ENCODE results near the gene DCDC2. TPM values are rescaled to one million over a fixed set of nuclear protein-coding genes. Genes with fewer than 3 reads are reported as not detected.

Gene DCDC2
- total and polyA plus RNA-seq, 2 experiments from 2014 or later, result 0.06 TPM; not detected in 1

DNA sequence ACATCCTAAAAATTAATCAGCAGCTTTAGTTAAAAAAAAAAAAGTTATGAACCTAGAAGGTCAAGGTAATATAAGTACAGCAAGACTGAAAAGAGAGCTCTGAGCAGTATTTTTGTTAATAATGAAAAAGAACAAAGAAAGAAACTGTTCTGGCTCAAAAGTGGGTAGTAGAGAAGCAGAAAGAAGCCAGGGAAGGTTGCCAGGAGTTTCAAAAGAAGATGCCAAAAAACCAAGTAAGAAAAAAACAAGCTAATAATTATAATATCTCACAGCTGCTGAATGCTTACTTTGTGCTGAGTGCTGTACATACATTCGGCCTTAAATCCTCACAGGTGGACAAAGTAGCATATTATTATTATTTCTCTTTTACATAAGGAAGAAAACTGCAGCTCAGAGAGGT lies 200.0 kb downstream of the DCDC2 start:
- H3K27ac ChIP-seq, result no peak overlapping the region
- TF ChIP-seq, protein P1, sequence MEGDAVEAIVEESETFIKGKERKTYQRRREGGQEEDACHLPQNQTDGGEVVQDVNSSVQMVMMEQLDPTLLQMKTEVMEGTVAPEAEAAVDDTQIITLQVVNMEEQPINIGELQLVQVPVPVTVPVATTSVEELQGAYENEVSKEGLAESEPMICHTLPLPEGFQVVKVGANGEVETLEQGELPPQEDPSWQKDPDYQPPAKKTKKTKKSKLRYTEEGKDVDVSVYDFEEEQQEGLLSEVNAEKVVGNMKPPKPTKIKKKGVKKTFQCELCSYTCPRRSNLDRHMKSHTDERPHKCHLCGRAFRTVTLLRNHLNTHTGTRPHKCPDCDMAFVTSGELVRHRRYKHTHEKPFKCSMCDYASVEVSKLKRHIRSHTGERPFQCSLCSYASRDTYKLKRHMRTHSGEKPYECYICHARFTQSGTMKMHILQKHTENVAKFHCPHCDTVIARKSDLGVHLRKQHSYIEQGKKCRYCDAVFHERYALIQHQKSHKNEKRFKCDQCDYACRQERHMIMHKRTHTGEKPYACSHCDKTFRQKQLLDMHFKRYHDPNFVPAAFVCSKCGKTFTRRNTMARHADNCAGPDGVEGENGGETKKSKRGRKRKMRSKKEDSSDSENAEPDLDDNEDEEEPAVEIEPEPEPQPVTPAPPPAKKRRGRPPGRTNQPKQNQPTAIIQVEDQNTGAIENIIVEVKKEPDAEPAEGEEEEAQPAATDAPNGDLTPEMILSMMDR (IDR thresholded peaks at IDR 0.05; ENCODE audit: low read depth, low read length), result no peak
- H3K9me3 ChIP-seq (ENCODE audit: low read depth), result no peaks in the 10 kb centered on the region
- H3K4me1 ChIP-seq (ENCODE audit: low read depth), result no peaks in the 10 kb centered on the region
- no peaks in the 10 kb centered on the region for H3K27me3 ChIP-seq
- H3K4me3 ChIP-seq, result no peak overlapping the region
- H3K36me3 ChIP-seq, result no peaks in the 10 kb centered on the region
- no peak for DNase-seq (ENCODE audit: low read depth in 1 of 2, low spot score in 1 of 2)

DNA sequence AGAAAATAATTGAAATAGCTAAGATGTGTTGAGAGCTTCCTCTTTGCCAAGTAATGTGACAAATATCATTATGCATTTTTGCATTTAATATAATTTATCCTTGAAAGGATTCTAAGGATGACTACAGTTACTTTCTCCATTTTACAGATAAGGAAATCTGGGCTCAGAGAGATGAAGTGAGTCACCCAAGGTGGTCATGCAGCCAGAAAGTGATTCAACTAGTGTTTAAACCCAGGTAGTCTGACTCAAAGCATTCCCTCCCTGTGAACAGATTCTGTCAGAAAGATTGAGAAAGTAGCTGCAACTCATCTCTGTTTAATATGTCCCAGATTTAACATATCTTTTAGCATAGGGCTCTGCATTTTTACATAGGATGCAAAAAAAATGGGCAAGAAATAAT lies 203.7 kb downstream of the DCDC2 start:
- no peaks in the 10 kb centered on the region for H3K4me1 ChIP-seq (ENCODE audit: low read depth)
- DNase-seq (ENCODE audit: low read depth in 1 of 2, low spot score in 1 of 2), result no peak
- H3K27me3 ChIP-seq, result no peaks in the 10 kb centered on the region
- no peaks in the 10 kb centered on the region for H3K9me3 ChIP-seq (ENCODE audit: low read depth)
- TF ChIP-seq, protein P1 (IDR thresholded peaks at IDR 0.05; ENCODE audit: low read depth, low read length), result no peak
- H3K27ac ChIP-seq, result no peak overlapping the region
- no peaks in the 10 kb centered on the region for H3K36me3 ChIP-seq
- no peak overlapping the region for H3K4me3 ChIP-seq

DNA sequence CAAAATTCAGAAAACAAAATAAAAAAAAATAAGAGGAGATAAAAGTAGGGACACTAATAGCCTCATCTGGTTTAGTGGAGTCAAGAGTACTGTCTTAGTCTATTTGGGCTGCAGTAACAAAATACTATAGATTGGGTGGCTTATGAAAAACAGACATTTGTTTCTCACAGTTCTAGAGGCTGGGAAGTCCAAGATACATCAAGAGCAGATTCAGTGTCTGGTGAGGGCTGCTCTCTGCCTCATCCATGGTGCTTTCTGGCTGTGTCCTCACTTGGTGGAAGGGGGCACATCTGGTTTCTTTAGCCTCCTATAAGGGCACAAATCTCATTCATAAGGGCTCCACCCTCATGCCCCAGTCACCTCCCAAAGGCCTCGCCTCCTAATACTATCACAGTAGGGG lies 205.8 kb downstream of the DCDC2 start:
- TF ChIP-seq, protein P1 (IDR thresholded peaks at IDR 0.05; ENCODE audit: low read depth, low read length), result no peak
- Histone ChIP-seq H3K36me3 (no peaks in the 10 kb centered on the region), H3K27me3 (no peaks in the 10 kb centered on the region), H3K4me1 (ENCODE audit: low read depth) (no peaks in the 10 kb centered on the region), H3K27ac (no peak overlapping the region), H3K9me3 (ENCODE audit: low read depth) (no peaks in the 10 kb centered on the region), H3K4me3 (no peak overlapping the region)
- no peak for DNase-seq (ENCODE audit: low read depth in 1 of 2, low spot score in 1 of 2)

DNA sequence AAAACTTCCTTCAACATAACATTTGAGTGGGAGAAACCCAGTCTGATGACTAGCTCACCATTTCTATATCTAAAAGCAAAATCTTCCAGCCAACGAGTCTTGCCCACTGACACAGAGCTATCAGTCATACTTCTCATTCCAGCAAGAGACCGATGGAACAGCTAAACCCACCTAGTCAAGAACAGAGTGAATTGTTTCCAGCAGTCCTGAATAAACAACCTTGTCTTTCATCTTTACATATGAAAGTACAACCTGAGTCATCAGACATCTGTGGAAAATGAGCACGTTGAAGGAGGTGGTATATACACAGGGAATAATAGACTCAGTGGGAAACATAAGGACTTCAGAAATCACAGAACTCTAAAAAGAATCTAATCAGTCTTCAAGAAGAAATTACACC lies 208.0 kb downstream of the DCDC2 start:
- no peak overlapping the region for H3K4me3 ChIP-seq

DNA sequence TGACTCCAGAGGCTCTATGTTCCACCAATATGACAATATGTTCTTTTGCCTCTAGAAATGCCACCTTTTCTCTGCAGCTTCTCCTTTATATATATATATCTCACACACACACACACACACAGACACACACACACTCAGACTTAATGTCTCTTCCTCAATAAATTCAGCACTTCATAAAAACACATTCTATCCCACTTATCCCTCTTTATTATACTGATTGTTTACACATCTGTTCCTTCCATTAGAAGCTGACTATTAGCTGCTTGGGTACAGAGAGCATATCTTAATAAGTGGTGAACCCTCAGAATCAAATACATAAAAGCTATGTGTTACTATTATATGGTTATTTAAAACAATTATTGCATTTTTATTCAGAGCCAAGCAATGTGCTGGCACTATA lies 208.6 kb downstream of the DCDC2 start:
- Histone ChIP-seq H3K4me3 (no peak overlapping the region), H3K36me3 (no peaks in the 10 kb centered on the region), H3K27ac (no peak overlapping the region), H3K9me3 (ENCODE audit: low read depth) (no peaks in the 10 kb centered on the region), H3K4me1 (ENCODE audit: low read depth) (no peaks in the 10 kb centered on the region), H3K27me3 (no peaks in the 10 kb centered on the region)
- no peak for DNase-seq (ENCODE audit: low read depth in 1 of 2, low spot score in 1 of 2)
- TF ChIP-seq, protein P1 (IDR thresholded peaks at IDR 0.05; ENCODE audit: low read depth, low read length), result no peak

More for the DNA sequence above, 208.0 kb downstream of the DCDC2 start:
- Histone ChIP-seq H3K36me3 (no peaks in the 10 kb centered on the region), H3K27me3 (no peaks in the 10 kb centered on the region), H3K9me3 (ENCODE audit: low read depth) (no peaks in the 10 kb centered on the region), H3K27ac (no peak overlapping the region), H3K4me1 (ENCODE audit: low read depth) (no peaks in the 10 kb centered on the region)
- no peak for DNase-seq (ENCODE audit: low read depth in 1 of 2, low spot score in 1 of 2)
- TF ChIP-seq, protein P1 (IDR thresholded peaks at IDR 0.05; ENCODE audit: low read depth, low read length), result no peak

DNA sequence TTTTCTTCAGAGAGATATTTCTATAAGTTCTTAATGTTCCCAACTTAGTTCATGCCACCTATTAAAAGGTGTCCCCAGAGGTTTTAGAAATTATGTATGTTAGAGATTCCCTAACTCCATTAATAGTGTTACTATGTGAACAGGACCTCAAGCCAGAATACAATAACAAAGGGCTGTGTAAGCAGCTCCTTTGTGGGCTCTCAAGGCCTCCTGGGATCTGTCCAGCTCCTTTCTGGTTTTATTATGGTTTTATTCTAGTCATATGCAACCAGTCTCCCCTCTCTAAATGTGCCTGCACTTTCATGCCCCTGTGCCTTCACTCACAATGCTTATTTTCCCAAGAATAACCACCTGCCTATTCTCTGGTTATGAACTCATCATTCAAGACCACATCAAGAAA lies 209.2 kb downstream of the DCDC2 start:
- no peaks in the 10 kb centered on the region for H3K4me1 ChIP-seq (ENCODE audit: low read depth)
- no peak overlapping the region for H3K4me3 ChIP-seq
- no peak for DNase-seq (ENCODE audit: low read depth in 1 of 2, low spot score in 1 of 2)
- TF ChIP-seq, protein P1 (IDR thresholded peaks at IDR 0.05; ENCODE audit: low read depth, low read length), result no peak
- H3K27ac ChIP-seq, result no peak overlapping the region
- H3K9me3 ChIP-seq (ENCODE audit: low read depth), result no peaks in the 10 kb centered on the region
- no peaks in the 10 kb centered on the region for H3K27me3 ChIP-seq
- no peaks in the 10 kb centered on the region for H3K36me3 ChIP-seq

Measured in cardiac muscle cell (in vitro differentiated cells and primary cell).